Epithelial cell of proximal tubule (primary cell): Measurements from ENCODE around the gene AFG3L2. TPM values are rescaled to one million over a fixed set of nuclear protein-coding genes. Genes with fewer than 3 reads are reported as not detected.

Source experiments
- DNase-seq: peaks from one replicate; pipeline ENCODE4 v3.0.0-alpha.2; 2011; ENCODE audit warnings: low read depth
- H3K4me3 ChIP-seq: 2 replicates; pipeline ENCODE4 v1.5.1; 2011; ENCODE audit warnings: low read depth, mild to moderate bottlenecking, low read length
- CTCF ChIP-seq: conservative IDR thresholded peaks from 2 replicates; pipeline ENCODE4 v1.5.1; 2012; ENCODE audit warnings: low read depth, mild to moderate bottlenecking, low read length
- total RNA-seq: library from RNA; depleted of rRNA; stranded (reverse); fragments of >200 nt; gene quantifications from 2 replicates; pipeline ENCODE4 v1.2.3, GENCODE V29; 2015

The AFG3L2 gene
- total RNA-seq, 1 donor from 2014 or later, result 41.3 TPM

- no peak for DNase-seq
- no peak overlapping the region for H3K4me3 ChIP-seq
- no peak for TF ChIP-seq CTCF
Observed at GRCh38 chr18:12335503-12335902, 41.5 kb downstream of the AFG3L2 start.

- H3K4me3 ChIP-seq, result no peak overlapping the region
- no peak for TF ChIP-seq CTCF
- DNase-seq, result no peak
Observed at GRCh38 chr18:12334863-12335262, 42.2 kb downstream of the AFG3L2 start.

- TF ChIP-seq CTCF, result no peak
- H3K4me3 ChIP-seq, result no peak overlapping the region
- DNase-seq, result no peak
Observed at GRCh38 chr18:12334366-12334808, 42.6 kb downstream of the AFG3L2 start.

- no peak overlapping the region for H3K4me3 ChIP-seq
- DNase-seq, result no peak
- no peak for TF ChIP-seq CTCF
Observed at GRCh38 chr18:12333506-12334290, 43.3 kb downstream of the AFG3L2 start.

- no peak overlapping the region for H3K4me3 ChIP-seq
- DNase-seq, result no peak
- TF ChIP-seq CTCF, result no peak
Observed at GRCh38 chr18:12330766-12331165, 46.3 kb downstream of the AFG3L2 start.

GRCh38 chr18:12329125-12329698, 47.8 kb downstream of the AFG3L2 start:
- DNase-seq, result no peak
- H3K4me3 ChIP-seq, result no peak overlapping the region
- TF ChIP-seq CTCF, result no peak

GRCh38 chr18:12328179-12328823, 48.7 kb downstream of the AFG3L2 start:
- DNase-seq, result no peak
- TF ChIP-seq CTCF, result no peak
- no peak overlapping the region for H3K4me3 ChIP-seq
